ENCODE results near the gene FOXQ1.

Gene FOXQ1

GRCh38 chr6:1362643-1363042 is 50.7 kb downstream of the FOXQ1 start:
- no peak for DNase-seq (ENCODE audit: low read depth, low spot score)

DNA sequence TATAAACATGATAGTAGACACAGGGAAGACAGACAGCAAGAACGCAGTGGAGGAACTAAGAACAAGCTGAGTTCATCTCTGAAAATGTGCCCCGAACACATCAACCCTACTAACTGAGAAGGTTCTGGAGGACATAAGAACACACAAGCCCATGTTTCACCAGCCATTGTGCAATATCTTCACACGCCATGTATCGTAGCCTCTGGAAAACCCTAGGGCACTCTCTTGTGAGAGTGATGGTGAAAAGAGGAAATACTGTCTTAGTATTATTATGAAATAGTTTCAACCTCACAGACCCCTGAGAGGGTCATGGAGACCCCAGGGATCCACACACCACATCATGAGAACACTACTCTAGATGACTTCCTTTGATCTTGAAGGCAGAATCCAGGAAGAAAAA is 51.4 kb downstream of the FOXQ1 start:
- DNase-seq (ENCODE audit: low read depth, low spot score), result no peak

DNA sequence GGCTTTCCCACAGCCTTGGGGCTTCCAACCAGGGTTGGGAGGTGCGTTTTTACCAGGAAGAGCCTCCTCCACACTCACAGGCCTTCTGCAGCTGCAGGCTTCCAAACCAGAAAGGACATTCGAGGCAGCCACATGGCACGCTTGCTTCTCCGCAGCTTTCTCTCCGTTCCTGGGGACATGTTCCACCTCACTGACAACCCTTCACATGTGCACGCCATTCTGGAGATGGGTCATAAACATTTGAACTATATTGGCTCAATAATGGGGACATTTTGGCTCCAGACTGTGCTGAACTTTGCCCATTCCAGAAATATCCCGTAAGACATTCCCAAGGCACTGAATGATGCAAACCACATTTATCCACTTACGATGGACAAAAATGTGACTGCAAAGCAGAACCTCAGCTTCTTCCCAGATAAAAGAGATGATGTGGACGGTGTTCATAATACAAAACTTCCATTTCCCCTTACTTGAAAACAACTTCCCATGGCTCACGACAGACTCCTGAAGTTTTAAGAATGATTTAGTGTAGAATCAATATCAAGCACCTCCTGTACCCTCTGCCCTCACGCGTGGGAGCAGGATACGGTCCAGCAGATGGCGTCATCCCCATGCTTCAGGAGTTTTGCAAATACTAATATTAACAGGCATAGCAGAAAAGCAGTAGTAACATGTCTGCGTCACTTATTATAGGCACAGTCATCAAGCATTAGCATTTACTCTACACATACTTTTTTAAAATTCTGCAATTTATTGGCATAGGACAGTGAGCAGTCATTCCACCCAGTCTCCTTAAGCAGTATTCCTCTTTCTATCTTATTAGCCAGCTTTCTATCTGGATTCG is 52.1 kb downstream of the FOXQ1 start:
- DNase-seq (ENCODE audit: low read depth, low spot score), result no peak
